GM19372 (cell line): ENCODE data around the gene HOXD12.

Source experiments
- ATAC-seq: cut with Tn5 transposase; IDR thresholded peaks from one replicate; pipeline ENCODE4 v1.9.1; 2021; ENCODE audit warnings: mild to moderate bottlenecking, low read depth, moderate library complexity; ENCODE audit not compliant: unreplicated experiment

HOXD12 gene

DNA sequence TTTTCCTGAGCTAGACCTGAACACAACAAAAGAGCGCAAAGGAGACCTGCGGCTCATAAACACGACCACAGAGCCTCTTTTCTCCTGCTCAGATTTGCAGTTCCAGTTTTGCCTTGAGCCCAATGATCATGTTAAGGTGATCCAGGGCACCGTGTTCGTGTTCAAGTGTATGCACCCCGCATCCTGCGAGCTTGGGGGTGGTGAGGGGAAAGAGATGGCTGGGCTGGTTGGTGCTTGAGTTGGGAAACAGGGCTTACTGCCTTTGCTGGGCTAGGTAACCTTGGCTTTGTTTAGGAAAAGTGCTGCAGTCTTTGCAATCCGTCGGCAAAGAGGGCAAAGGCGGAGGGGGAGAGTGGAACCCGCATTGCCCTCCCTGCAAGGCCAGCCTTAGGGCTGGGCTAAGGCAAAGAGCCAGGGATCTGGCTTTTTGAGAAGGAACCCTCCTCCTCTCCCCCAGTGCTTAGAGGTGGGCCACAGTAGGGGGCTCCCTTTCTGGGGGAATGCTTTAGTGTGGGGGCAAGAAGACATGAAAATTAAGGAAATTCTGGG lies 18.3 kb downstream of the HOXD12 start:
- no peak for ATAC-seq

- ATAC-seq: no peak
Measured at GRCh38 chr2:176118601-176119339, 19.2 kb downstream of the HOXD12 start.

- no peak for ATAC-seq
Measured at GRCh38 chr2:176120364-176121189, 21.0 kb downstream of the HOXD12 start.

GRCh38 chr2:176121190-176122051 lies 21.8 kb downstream of the HOXD12 start:
- no peak for ATAC-seq

- ATAC-seq: no peak
Measured at GRCh38 chr2:176122052-176122682, 22.6 kb downstream of the HOXD12 start.

GRCh38 chr2:176122683-176123410 lies 23.3 kb downstream of the HOXD12 start, which contains the start of gene HOXD9:
Gene HOXD9 (plus strand): TSS chr2:176122719. CDS start chr2:176122769, 50 bp downstream.
- ATAC-seq: no peak

DNA sequence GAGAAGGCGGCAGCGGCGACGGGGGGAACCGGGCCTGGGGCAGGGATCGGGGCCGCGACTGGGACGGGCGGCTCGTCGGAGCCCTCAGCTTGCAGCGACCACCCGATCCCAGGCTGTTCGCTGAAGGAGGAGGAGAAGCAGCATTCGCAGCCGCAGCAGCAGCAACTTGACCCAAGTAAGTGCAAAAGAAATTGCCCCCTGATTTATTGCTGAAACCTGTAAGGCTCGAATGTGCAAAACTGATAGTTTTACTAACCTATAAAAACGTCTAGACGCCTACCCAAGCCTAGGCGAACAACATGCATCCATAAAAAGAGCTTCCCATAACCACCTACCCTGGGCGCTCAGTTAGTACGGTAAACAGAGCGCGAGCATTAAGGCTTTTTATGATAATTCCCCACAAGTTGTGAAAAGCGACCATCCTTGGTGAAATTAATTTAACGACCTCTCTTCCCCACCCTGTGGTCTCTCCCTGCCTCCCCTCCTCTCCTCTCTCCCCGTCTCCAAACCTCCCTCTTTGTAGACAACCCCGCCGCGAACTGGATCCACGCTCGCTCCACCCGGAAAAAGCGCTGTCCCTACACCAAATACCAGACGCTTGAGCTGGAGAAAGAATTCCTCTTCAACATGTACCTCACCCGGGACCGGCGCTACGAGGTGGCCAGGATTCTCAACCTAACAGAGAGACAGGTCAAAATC lies 24.0 kb downstream of the HOXD12 start:
- ATAC-seq: no peak

DNA sequence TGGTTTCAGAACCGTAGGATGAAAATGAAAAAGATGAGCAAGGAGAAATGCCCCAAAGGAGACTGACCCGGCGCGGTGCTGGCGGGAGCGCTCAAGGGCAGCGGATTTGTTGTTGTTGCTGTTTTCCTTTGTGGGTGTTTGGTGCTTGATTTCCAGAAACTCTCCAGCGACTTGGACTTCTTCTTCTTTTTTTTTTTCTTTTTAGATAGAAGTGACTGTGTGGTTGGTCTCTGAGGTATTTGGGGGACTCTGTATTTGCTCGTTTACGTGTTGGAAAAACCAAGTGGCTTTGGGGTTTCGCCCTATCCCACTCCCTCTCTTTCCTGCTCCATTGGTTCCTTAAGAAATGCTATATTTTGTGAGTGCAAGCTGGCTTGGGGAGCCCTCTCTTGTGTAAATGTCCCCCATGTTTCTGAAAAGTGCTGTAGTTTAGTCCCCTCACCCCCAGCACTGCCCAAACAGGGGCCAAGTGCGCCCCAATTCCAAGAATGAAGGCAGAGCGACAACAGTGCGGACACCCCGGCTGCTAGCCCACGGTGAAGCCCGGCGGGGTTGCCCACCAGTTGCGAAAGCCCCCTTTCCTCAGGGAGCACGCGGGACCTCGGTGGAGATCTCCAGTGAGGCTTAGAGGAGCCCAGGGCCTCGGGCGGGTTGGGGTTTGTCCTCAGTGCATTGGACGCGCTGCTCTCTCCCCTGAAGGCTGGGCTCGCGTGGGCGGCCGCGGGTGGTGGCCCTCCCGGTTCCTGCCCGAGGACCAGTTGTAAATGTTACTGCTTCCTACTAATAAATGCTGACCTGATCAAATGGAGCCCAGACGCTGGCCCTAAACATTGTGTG lies 24.7 kb downstream of the HOXD12 start:
- ATAC-seq: no peak

- ATAC-seq: no peak
Measured at GRCh38 chr2:176124947-176125771, 25.6 kb downstream of the HOXD12 start.

GRCh38 chr2:176125772-176126054 lies 26.1 kb downstream of the HOXD12 start:
- no peak for ATAC-seq

- no peak for ATAC-seq
Measured at GRCh38 chr2:176126929-176127773, 27.6 kb downstream of the HOXD12 start.

DNA sequence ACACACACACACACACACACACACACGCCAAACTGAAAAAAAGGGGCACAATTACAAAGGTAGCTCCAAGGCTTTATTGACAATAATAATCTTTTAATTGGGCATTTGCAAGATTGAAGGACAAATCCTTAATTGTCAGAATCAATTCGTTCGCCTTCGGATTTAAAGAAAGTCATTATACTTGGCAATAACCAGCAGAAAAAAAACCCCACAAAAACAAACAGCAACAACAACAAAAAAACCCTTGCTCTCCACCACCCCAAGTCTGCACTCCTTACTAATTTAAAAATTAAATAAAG lies 28.1 kb downstream of the HOXD12 start:
- ATAC-seq: no peak

DNA sequence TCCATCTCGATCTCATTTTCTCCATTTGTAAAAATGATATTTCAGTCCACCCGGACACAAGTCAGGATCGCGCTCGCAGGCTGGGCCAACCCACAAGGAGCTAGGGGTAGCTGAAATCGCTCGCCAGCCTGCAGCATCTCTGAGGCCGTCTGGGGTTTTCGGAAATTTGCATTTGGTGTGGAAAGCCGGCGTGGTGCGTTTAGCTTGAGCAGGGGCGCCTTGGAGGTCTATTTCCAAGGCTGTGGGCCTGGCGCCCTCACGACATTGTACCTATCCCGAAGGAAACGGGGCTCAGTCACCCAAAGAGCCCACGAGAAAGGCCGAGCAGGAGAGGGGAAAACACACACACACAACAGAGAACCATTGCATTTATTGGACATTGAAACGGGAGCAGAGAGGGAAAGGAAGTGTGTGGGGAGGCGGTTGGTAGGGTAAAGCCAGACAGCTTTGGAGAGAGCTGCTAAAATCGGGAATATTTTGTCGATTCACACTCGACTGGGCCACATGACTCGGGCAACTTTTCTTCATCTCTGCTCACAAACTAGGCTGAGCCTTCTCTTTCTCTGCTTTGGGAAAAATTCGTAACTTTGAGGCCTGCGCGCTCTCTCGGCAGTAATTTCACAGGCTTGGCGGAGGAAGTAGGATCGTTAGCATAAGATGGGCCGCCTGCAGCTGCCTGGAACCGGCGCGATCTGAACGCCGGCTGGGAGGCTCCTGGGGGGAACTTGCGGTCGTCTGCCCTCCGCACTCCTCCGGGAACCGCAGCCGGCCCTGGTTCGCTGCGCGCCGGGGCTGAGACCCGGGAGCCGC lies 28.8 kb downstream of the HOXD12 start:
- no peak for ATAC-seq

GRCh38 chr2:176128982-176129796 lies 29.6 kb downstream of the HOXD12 start, which contains the start of gene HOXD8:
Gene HOXD8 (plus strand): TSS chr2:176129705. CDS start chr2:176130367, 662 bp downstream.
- no peak for ATAC-seq

DNA sequence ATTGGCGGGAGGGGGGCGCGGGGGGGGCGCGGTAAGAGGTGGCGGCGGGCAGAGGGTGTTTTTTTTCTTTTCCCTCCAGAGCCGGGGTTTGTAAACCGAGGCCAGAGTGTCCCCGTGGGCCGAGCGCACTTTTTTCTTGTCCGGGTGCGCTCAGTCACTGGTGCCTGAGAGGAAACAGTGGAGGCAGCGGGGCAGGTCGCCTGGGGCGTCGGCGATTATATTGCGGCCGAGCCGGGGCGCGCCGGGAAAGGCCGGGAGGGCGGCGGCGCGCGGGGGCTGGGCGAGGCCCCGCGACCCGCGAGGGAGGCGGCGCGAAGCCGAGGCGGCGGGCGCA lies 30.2 kb downstream of the HOXD12 start:
- no peak for ATAC-seq
